GM23248 (cell line): Measurements from ENCODE around the gene GINS1. TPM values are rescaled to one million over a fixed set of nuclear protein-coding genes. Genes with fewer than 3 reads are reported as not detected.

Experiments
- DNase-seq: peaks from one replicate; pipeline ENCODE4 v3.0.0-alpha.2; 2015
- H2AFZ ChIP-seq: fragments of 200-600 bp; sonication (generic); 2 replicates; pipeline ENCODE4 v1.6.1; 2016; ENCODE audit warnings: antibody characterized with exemption
- H3F3A ChIP-seq: fragments of 200-600 bp; sonication (generic); 2 replicates; pipeline ENCODE4 v1.6.1; 2016; ENCODE audit warnings: mild to moderate bottlenecking, antibody characterized with exemption, mixed run types; ENCODE audit not compliant: insufficient read depth
- H3K27ac ChIP-seq: fragments of 200-600 bp; sonication (generic); 2 replicates; pipeline ENCODE4 v1.5.1; 2016; ENCODE audit warnings: mild to moderate bottlenecking
- H3K27me3 ChIP-seq: fragments of 200-600 bp; sonication (generic); replicated peaks from 2 replicates; pipeline ENCODE4 v1.6.1; 2016; ENCODE audit warnings: mild to moderate bottlenecking; ENCODE audit not compliant: insufficient read depth
- H3K36me3 ChIP-seq: fragments of 200-600 bp; sonication (generic); 2 replicates; pipeline ENCODE4 v1.6.1; 2016; ENCODE audit warnings: low read depth, mild to moderate bottlenecking
- H3K4me1 ChIP-seq: fragments of 200-600 bp; sonication (generic); 2 replicates; pipeline ENCODE4 v1.6.1; 2016; ENCODE audit warnings: mild to moderate bottlenecking; ENCODE audit not compliant: insufficient read depth
- H3K4me2 ChIP-seq: fragments of 200-600 bp; sonication (generic); one replicate; pipeline ENCODE4 v1.6.1; 2016; ENCODE audit warnings: mild to moderate bottlenecking; ENCODE audit not compliant: unreplicated experiment
- H3K4me3 ChIP-seq: fragments of 200-600 bp; sonication (generic); 2 replicates; pipeline ENCODE4 v1.5.1; 2016; ENCODE audit warnings: mild to moderate bottlenecking
- H3K79me2 ChIP-seq: fragments of 200-600 bp; sonication (generic); 2 replicates; pipeline ENCODE4 v1.6.1; 2016; ENCODE audit warnings: mild to moderate bottlenecking; ENCODE audit not compliant: insufficient read depth
- H3K9ac ChIP-seq: fragments of 200-600 bp; sonication (generic); 2 replicates; pipeline ENCODE4 v1.6.1; 2016; ENCODE audit warnings: mild to moderate bottlenecking
- H3K9me2 ChIP-seq: fragments of 200-600 bp; sonication (generic); 2 replicates; pipeline ENCODE4 v1.6.1; 2016; ENCODE audit warnings: mixed run types, mild to moderate bottlenecking, moderate library complexity; ENCODE audit not compliant: insufficient read depth
- H3K9me3 ChIP-seq: fragments of 200-600 bp; sonication (generic); one replicate; pipeline ENCODE4 v1.6.1; 2017; ENCODE audit warnings: low read depth
- H4K20me1 ChIP-seq: fragments of 200-600 bp; sonication (generic); 2 replicates; pipeline ENCODE4 v1.6.0; 2016; ENCODE audit not compliant: insufficient read depth
- EZH2 ChIP-seq: fragments of 200-600 bp; sonication (generic); IDR thresholded peaks from 2 replicates; pipeline ENCODE4 v1.6.1; 2018; ENCODE audit warnings: antibody characterized with exemption, mild to moderate bottlenecking; ENCODE audit not compliant: insufficient read depth, poor library complexity, severe bottlenecking
- EZH2phosphoT487 ChIP-seq: fragments of 200-600 bp; sonication (generic); IDR thresholded peaks from 2 replicates; pipeline ENCODE4 v1.6.1; 2018; ENCODE audit warnings: antibody characterized with exemption, moderate library complexity, mild to moderate bottlenecking, low read depth; ENCODE audit not compliant: insufficient read depth
- WGBS, 2 experiments: methylation state at CpG; one replicate each; pipeline ENCODE4 v1.1.6; 2015 to 2017; ENCODE audit warnings: low lambda C conversion rate in 2 of 2, low coverage in 1 of 2; ENCODE audit errors: missing lambda C conversion rate in 2 of 2; 5-methylcytosine and 5-hydroxymethylcytosine counted together
- in situ Hi-C: fragments of 300-500 bp; cut with MboI; formaldehyde crosslinking; loops from 2 replicates; pipeline ENCODE4 v1.15.0; 2020
- polyA plus RNA-seq: library from polyadenylated mRNA; unstranded; fragments of >200 nt; fragmentation: Nextera tagmentation; extraction: Ambion mirVana; gene quantifications from 2 replicates; pipeline ENCODE4 v1.2.1, GENCODE V29; 2016
- total RNA-seq: library from RNA; depleted of rRNA; stranded (reverse); fragments of >200 nt; shearing (Covaris generic); gene quantifications from 2 replicates; pipeline ENCODE4 v1.2.3, GENCODE V29; 2014; rRNA removed

GINS1 gene
- total RNA-seq = 2.9 and 7.5 TPM in 2 replicates
- 4.4 and 5.2 TPM in 2 replicates for polyA plus RNA-seq

DNA sequence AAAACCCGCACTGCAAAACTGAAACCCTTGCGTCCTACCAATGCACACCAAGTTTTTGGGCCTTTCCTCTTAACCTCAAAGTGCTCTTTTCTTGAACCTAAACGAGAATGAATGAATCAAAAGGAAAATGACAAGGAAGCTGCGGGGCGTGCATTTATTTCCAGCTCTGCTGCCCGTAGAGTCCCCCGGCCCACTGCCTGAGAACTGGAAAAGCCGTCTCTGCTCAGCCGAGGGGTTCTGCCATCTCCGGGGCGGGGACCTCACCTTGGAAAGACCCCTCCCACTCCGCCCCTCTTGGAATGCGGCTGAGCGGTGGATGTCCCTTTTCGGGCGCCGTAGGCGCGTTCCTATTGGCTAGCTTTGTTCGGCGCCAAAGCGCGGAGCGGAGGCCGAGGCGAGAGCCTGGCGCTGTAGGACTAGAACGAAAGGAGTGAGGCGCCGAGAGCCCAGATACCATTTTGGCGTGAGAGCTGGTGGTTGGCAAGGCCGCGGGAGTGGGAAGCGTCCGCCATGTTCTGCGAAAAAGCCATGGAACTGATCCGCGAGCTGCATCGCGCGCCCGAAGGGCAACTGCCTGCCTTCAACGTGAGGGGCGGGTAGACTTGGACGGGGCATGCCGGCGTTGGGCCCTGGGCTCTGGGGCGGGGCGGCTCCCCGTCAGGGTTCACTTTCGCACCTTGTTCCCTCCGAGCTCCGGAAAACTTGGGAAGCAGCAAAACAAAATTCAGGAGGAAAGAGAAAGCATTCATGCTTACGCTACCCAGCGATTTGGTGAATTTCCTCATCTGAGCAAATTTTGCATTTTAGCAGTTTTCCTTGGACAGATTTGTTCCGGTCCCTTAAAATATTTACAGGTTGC lies at the start of gene GINS1:
GINS1 (plus strand) TSS at position 363 of the 859 bp plus-strand sequence; CDS start at position 511, 148 bp downstream.
- H3K4me2 ChIP-seq = peak within 1 kb of the TSS; percentile 94
- 2% methylated on average over 54 to 56 of the region's 56 CpGs for WGBS, 2 experiments
- H3K4me1 ChIP-seq = peaks cover 10% of the 10 kb centered on the region; the same call in 1 of the 2 replicates
- no peaks in the 10 kb centered on the region for H3K36me3 ChIP-seq
- DNase-seq = peak; percentile 86
- H3K27me3 ChIP-seq = no peaks in the 10 kb centered on the region
- H3F3A ChIP-seq = no peaks in the 10 kb centered on the region
- H3K9me3 ChIP-seq = no peaks in the 10 kb centered on the region
- H3K9ac ChIP-seq = peak within 1 kb of the TSS; percentile 87
- H3K4me3 ChIP-seq = peak within 1 kb of the TSS; percentile 89
- no peak for TF ChIP-seq EZH2phosphoT487
- TF ChIP-seq EZH2 = no peak
- in situ Hi-C loops = loop anchor here (10.0 to 25.0 kb wide), 4 partner anchors 280 to 455 kb away; partner anchors contain the start of genes APMAP and ZNF337
- no peaks in the 10 kb centered on the region for H3K9me2 ChIP-seq
- H3K27ac ChIP-seq = peak within 1 kb of the TSS; percentile 52
- no peaks in the 10 kb centered on the region for H4K20me1 ChIP-seq
- peaks cover 19% of the 10 kb centered on the region for H3K79me2 ChIP-seq
- H2AFZ ChIP-seq = peak within 1 kb of the TSS; percentile 98

DNA sequence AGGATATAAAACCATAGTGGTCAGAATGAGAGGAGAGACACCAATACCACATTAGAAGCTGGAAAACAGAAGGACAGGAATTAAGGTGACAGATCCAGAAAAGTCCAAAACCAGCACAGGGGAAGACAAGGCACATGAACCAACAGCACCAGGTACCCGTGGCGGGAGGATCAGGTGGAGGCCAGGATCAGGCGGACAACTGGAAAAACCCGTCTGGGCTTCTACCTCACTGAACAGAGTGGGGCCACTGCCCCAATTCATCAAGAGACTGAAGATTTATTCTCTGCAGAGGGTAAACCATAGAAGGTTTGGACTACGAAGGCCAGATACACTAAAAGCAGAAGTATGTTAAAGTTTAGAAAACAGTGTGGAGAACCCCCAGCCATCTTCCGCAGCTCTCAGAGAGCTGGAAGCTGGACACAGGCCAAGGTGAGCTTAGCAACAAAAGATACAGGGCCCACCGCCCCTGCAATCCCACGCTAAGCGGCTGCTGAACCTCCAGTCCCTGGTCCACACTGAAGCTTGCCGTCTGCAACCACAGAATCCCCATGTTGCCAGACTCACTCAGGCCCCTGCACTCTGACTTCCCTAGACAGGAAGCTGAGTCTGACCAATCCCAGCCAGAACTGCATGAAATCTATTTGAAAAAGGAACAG lies 46.7 kb upstream of the GINS1 start:
- Histone ChIP-seq H3K36me3 (no peaks in the 10 kb centered on the region), H3K9me3 (no peaks in the 10 kb centered on the region), H2AFZ (no peak overlapping the region), H4K20me1 (no peaks in the 10 kb centered on the region), H3K27me3 (no peaks in the 10 kb centered on the region), H3K27ac (no peak overlapping the region), H3F3A (no peaks in the 10 kb centered on the region), H3K79me2 (peaks cover 92% of the 10 kb centered on the region), H3K4me3 (no peak overlapping the region), H3K9ac (no peak overlapping the region), H3K4me1 (0 out of 2 replicates have a peak, but pooled peaks cover 4% of the 10 kb centered on the region), H3K9me2 (no peaks in the 10 kb centered on the region), H3K4me2 (no peak overlapping the region)
- TF ChIP-seq EZH2 (no peak), EZH2phosphoT487 (no peak)
- in situ Hi-C loops = loop anchor here (10.0 to 25.0 kb wide), 2 partner anchors 64 to 802 kb away; no protein-coding TSS in a partner anchor
- 83 to 86% methylated on average over 10 of the region's 10 CpGs for WGBS, 2 experiments
- DNase-seq = peak; percentile 25

DNA sequence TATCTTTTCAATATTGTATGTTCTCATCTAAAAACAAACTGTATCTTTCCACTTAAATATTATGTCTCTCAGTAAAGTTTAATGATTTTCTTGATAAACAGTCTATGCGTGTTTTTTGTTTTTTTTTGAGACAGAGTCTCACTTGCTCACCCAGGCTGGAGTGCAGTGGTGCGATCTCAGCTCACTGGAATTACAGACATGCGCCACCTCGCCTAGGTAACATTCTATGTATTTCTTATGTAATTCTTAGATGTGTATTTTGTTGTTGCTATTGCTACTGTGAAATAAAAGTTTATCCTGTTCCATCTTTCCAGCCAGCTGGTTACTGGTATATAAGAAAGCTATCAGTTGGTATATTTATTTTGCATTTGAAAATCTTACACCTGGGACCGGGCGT lies 46.2 kb upstream of the GINS1 start:
- H3K79me2 ChIP-seq = peaks cover 92% of the 10 kb centered on the region
- no peaks in the 10 kb centered on the region for H4K20me1 ChIP-seq
- DNase-seq = peak; percentile 13
- TF ChIP-seq EZH2phosphoT487 (no peak), EZH2 (no peak)
- no peak overlapping the region for H2AFZ ChIP-seq
- H3K4me1 ChIP-seq = 0 out of 2 replicates have a peak, but pooled peaks cover 4% of the 10 kb centered on the region
- in situ Hi-C loops = loop anchor here (10.0 to 25.0 kb wide), 2 partner anchors 64 to 801 kb away; no protein-coding TSS in a partner anchor
- H3K27me3 ChIP-seq = no peaks in the 10 kb centered on the region
- 90 to 91% methylated on average over 6 of the region's 6 CpGs for WGBS, 2 experiments
- no peaks in the 10 kb centered on the region for H3K9me3 ChIP-seq
- H3K4me3 ChIP-seq = no peak overlapping the region
- H3F3A ChIP-seq = no peaks in the 10 kb centered on the region
- no peak overlapping the region for H3K9ac ChIP-seq
- no peak overlapping the region for H3K4me2 ChIP-seq
- H3K9me2 ChIP-seq = no peaks in the 10 kb centered on the region
- no peaks in the 10 kb centered on the region for H3K36me3 ChIP-seq
- no peak overlapping the region for H3K27ac ChIP-seq

DNA sequence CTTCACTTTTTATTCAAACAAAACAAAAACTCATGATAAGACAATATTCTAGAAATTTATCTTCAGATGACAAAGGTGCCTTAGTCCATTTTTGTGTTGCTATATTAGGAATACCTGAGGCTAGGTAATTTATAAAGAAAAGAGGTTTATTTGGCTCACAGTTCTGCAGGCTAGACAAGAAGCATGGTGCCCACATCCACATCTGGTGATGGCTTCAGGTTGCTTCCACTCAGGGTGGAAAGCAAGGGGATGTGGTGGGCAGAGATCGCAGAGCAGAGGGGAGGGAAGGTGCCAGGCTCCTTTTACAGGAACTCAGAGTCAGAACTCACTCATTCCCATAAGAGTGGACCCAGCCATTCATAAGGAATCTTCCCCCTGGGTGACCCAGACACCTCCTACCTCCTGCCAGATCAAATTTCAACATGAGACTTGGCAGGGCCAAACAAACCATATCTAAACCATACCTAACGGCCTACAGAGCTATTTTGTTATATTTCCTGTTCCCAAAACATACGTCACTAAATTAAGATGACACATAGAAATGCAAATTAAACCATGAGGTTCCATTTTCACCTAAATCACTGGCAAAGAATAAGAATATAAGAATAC lies 43.2 kb upstream of the GINS1 start:
- 91 to 94% methylated on average over 3 of the region's 3 CpGs for WGBS, 2 experiments
- peaks cover 96% of the 10 kb centered on the region for H3K79me2 ChIP-seq
- in situ Hi-C loops = loop anchor here (10.0 to 25.0 kb wide), 2 partner anchors 61 to 798 kb away; no protein-coding TSS in a partner anchor
- no peak overlapping the region for H3K4me2 ChIP-seq
- H3F3A ChIP-seq = no peaks in the 10 kb centered on the region
- no peaks in the 10 kb centered on the region for H3K9me3 ChIP-seq
- H2AFZ ChIP-seq = no peak overlapping the region
- no peaks in the 10 kb centered on the region for H3K36me3 ChIP-seq
- no peak overlapping the region for H3K27ac ChIP-seq
- no peaks in the 10 kb centered on the region for H4K20me1 ChIP-seq
- H3K9me2 ChIP-seq = no peaks in the 10 kb centered on the region
- H3K27me3 ChIP-seq = no peaks in the 10 kb centered on the region
- no peak for DNase-seq
- H3K9ac ChIP-seq = no peak overlapping the region
- TF ChIP-seq EZH2 (no peak), EZH2phosphoT487 (no peak)
- H3K4me1 ChIP-seq = 0 out of 2 replicates have a peak, but pooled peaks cover 4% of the 10 kb centered on the region
- no peak overlapping the region for H3K4me3 ChIP-seq
